Keratinocyte (primary cell): ENCODE measurements around the gene DPP9. TPM values are rescaled to one million over a fixed set of nuclear protein-coding genes. Genes with fewer than 3 reads are reported as not detected.

Experiments
- DNase-seq: peaks from one replicate; pipeline ENCODE4 v3.0.0-alpha.2; 2011; ENCODE audit warnings: low read depth, missing footprints, low spot score
- FAIRE-seq: peaks from 2 replicates; lab custom pipeline; 2011; peaks lifted over from hg19 to GRCh38; lab: Jason Lieb, UNC
- H2AFZ ChIP-seq: 2 replicates; pipeline ENCODE4 v1.6.0; 2012; ENCODE audit warnings: low read length, control low read depth, inconsistent platforms; ENCODE audit not compliant: control insufficient read depth
- H3K27ac ChIP-seq: 2 replicates; pipeline ENCODE4 v1.5.1; 2011; ENCODE audit warnings: low read length; ENCODE audit not compliant: control insufficient read depth, insufficient read depth
- H3K27me3 ChIP-seq: 3 replicates; pipeline ENCODE4 v1.6.0; 2011; ENCODE audit warnings: low read length; ENCODE audit not compliant: control insufficient read depth, insufficient read depth; ENCODE audit errors: extremely low read depth
- H3K36me3 ChIP-seq, 2 experiments: 2 replicates in 1 of 2; 3 replicates in 1 of 2; pipeline ENCODE4 v1.5.1; 2011; ENCODE audit warnings: low read length in 2 of 2, mild to moderate bottlenecking in 1 of 2; ENCODE audit not compliant: control insufficient read depth in 2 of 2, insufficient read depth in 2 of 2; ENCODE audit errors: extremely low read depth in 1 of 2
- H3K4me1 ChIP-seq: 3 replicates; pipeline ENCODE4 v1.5.1; 2011; ENCODE audit warnings: low read length; ENCODE audit not compliant: control insufficient read depth, insufficient read depth; ENCODE audit errors: extremely low read depth
- H3K4me2 ChIP-seq: 3 replicates; pipeline ENCODE4 v1.6.0; 2011; ENCODE audit warnings: low read depth, low read length; ENCODE audit not compliant: control insufficient read depth, insufficient read depth; ENCODE audit errors: extremely low read depth
- H3K4me3 ChIP-seq, 3 experiments: fragments of 200-600 bp in 1 of 3; sonication (generic) in 1 of 3; 2 replicates in 2 of 3; 3 replicates in 1 of 3; pipeline ENCODE4 v1.5.1; 2011 to 2016; ENCODE audit warnings: low read length in 3 of 3, mild to moderate bottlenecking in 3 of 3, control low read depth in 2 of 3, inconsistent platforms in 1 of 3, low read depth in 1 of 3, mixed read lengths in 1 of 3, mixed run types in 1 of 3, moderate library complexity in 1 of 3; ENCODE audit not compliant: control insufficient read depth in 2 of 3, insufficient read depth in 2 of 3; ENCODE audit errors: extremely low read depth in 1 of 3
- H3K79me2 ChIP-seq: 2 replicates; pipeline ENCODE4 v1.6.0; 2012; ENCODE audit warnings: low read length; ENCODE audit not compliant: control insufficient read depth, insufficient read depth
- H3K9ac ChIP-seq: 3 replicates; pipeline ENCODE4 v1.6.0; 2011; ENCODE audit warnings: low read length; ENCODE audit not compliant: control insufficient read depth, insufficient read depth; ENCODE audit errors: extremely low read depth
- H3K9me1 ChIP-seq: 3 replicates; pipeline ENCODE4 v1.6.0; 2011; ENCODE audit warnings: low read length; ENCODE audit not compliant: control insufficient read depth, insufficient read depth; ENCODE audit errors: extremely low read depth
- H3K9me3 ChIP-seq: 2 replicates; pipeline ENCODE4 v1.5.1; 2012; ENCODE audit warnings: low read depth, low read length; ENCODE audit not compliant: control insufficient read depth
- H4K20me1 ChIP-seq: 3 replicates; pipeline ENCODE4 v1.6.0; 2011; ENCODE audit warnings: low read length; ENCODE audit not compliant: control insufficient read depth, insufficient read depth; ENCODE audit errors: extremely low read depth
- CTCF ChIP-seq, 3 experiments: IDR thresholded peaks in 1 of 3; conservative IDR thresholded peaks in 1 of 3; optimal IDR thresholded peaks in 1 of 3; 2 replicates in 2 of 3; 3 replicates in 1 of 3; pipeline versions ENCODE3 to v1.5.1; 2011; ENCODE audit warnings: low read length in 3 of 3, mild to moderate bottlenecking in 3 of 3, moderate library complexity in 2 of 3, control low read depth in 1 of 3, inconsistent platforms in 1 of 3; ENCODE audit not compliant: insufficient read depth in 2 of 3; ENCODE audit errors: extremely low read depth in 1 of 3
- EZH2 ChIP-seq: IDR thresholded peaks from one replicate; pipeline ENCODE4 v1.6.1; 2012; ENCODE audit warnings: inconsistent platforms, mild to moderate bottlenecking, low read length, moderate library complexity
- dilution Hi-C: fragments of 300-500 bp; cut with MboI; formaldehyde crosslinking; loops from one replicate; pipeline ENCODE4 v1.7.0; 2020; ENCODE audit warnings: low sequenced_read_pairs; ENCODE audit not compliant: extremely low pct_ligation_motif_present
- polyA plus RNA-seq, 5 experiments: library from polyadenylated mRNA; depleted of rRNA in 3 of 5; stranded (reverse) in 3 of 5; stranded (forward) in 1 of 5; unstranded in 1 of 5; fragments of >200 nt; gene quantifications; 1 replicate in 1 of 5; 2 replicates in 3 of 5; 3 replicates in 1 of 5; pipeline versions ENCODE4 v1.2.1 to v1.2.3, GENCODE V29; 2011 to 2012; ENCODE audit warnings: missing spikeins in 2 of 5, low read depth in 1 of 5, low replicate concordance in 1 of 5

The DPP9 gene
- polyA plus RNA-seq, 1 donor (not counting 4 experiments of a cell fraction or from before 2014, with no cell fraction given), result 19.2 TPM

GRCh38 chr19:4703671-4704316 is 19.8 kb downstream of the DPP9 start:
- dilution Hi-C loops, result no loop called here
- H3K4me1 ChIP-seq, result peaks cover 38% of the 10 kb centered on the region

GRCh38 chr19:4702764-4703163 is 20.9 kb downstream of the DPP9 start:
- no peaks in the 10 kb centered on the region for H4K20me1 ChIP-seq
- FAIRE-seq (no peak), DNase-seq (no peak)
- no peaks in the 10 kb centered on the region for H3K27me3 ChIP-seq
- peaks cover 3% of the 10 kb centered on the region for H3K9me1 ChIP-seq
- TF ChIP-seq EZH2 (no peak), CTCF (optimal IDR thresholded peaks at IDR 0.05 in 1 of 3, IDR thresholded peaks at IDR 0.05 in 1 of 3, conservative IDR thresholded peaks at IDR 0.05 in 1 of 3; ENCODE audit: extremely low read depth in 1 of 3, insufficient read depth in 2 of 3, low read length in 3 of 3) (no peak)
- H3K4me2 ChIP-seq, result no peak overlapping the region
- no peaks in the 10 kb centered on the region for H3K79me2 ChIP-seq
- no peak overlapping the region for H3K9ac ChIP-seq
- no peak overlapping the region for H2AFZ ChIP-seq
- peaks cover 35% of the 10 kb centered on the region for H3K4me1 ChIP-seq
- no peaks in the 10 kb centered on the region for H3K9me3 ChIP-seq
- no peak overlapping the region for H3K4me3 ChIP-seq
- dilution Hi-C loops, result no loop called here
- H3K36me3 ChIP-seq, result peaks cover 40 to 65% of the 10 kb centered on the region in 2 experiments
- H3K27ac ChIP-seq, result no peak overlapping the region

More at GRCh38 chr19:4703671-4704316, 19.8 kb downstream of the DPP9 start:
- H3K79me2 ChIP-seq, result no peaks in the 10 kb centered on the region
- no peak for TF ChIP-seq CTCF (optimal IDR thresholded peaks at IDR 0.05 in 1 of 3, IDR thresholded peaks at IDR 0.05 in 1 of 3, conservative IDR thresholded peaks at IDR 0.05 in 1 of 3; ENCODE audit: extremely low read depth in 1 of 3, insufficient read depth in 2 of 3, low read length in 3 of 3)
- TF ChIP-seq EZH2, result no peak
- peaks cover 3% of the 10 kb centered on the region for H3K9me1 ChIP-seq
- H3K27ac ChIP-seq, result no peak overlapping the region
- no peaks in the 10 kb centered on the region for H3K27me3 ChIP-seq
- no peak overlapping the region for H3K9ac ChIP-seq
- H4K20me1 ChIP-seq, result no peaks in the 10 kb centered on the region
- H3K36me3 ChIP-seq, result peaks cover 39 to 61% of the 10 kb centered on the region in 2 experiments
- no peaks in the 10 kb centered on the region for H3K9me3 ChIP-seq
- H3K4me3 ChIP-seq, result no peak overlapping the region
- no peak overlapping the region for H3K4me2 ChIP-seq
- no peak for DNase-seq
- no peak for FAIRE-seq
- H2AFZ ChIP-seq, result no peak overlapping the region
